Transverse colon (tissue), 3 donors: ENCODE measurements around the gene GABBR2.

Source experiments
- CTCF ChIP-seq, 5 experiments: fragments of 200-600 bp in 3 of 5; fragments of 450-650 bp in 2 of 5; sonication (generic) in 3 of 5; IDR thresholded peaks; 1 replicate in 2 of 5; 2 replicates in 3 of 5; pipeline ENCODE4 v1.5.1; 2016 to 2017; ENCODE audit warnings: antibody characterized with exemption in 5 of 5, inconsistent platforms in 3 of 5, mild to moderate bottlenecking in 2 of 5, moderate library complexity in 1 of 5
- EP300 ChIP-seq: sonication (generic); formaldehyde crosslinking; IDR thresholded peaks from one replicate; pipeline ENCODE4 v1.6.1; 2017; ENCODE audit warnings: antibody characterized with exemption, low read depth

DNA sequence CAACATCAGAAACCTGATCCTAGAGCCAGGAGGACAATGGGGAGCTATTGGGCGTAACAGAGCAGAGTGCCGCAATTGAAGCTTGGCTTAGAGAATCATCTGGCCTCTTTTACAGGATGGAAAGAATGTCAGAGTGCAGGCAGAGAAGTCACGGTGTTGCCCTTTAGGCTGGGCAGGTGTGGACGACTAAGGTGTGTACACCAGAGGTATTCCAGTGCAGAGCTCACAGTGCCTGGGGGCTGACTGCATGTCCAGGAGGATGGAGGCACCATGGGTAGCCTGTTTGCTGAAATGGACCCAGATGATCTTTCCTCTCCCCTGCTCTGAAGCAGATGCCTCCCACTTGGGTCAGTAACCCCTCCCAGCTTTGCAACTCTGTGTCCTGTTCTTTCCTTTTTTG, 404.4 kb downstream of the GABBR2 start:
- TF ChIP-seq CTCF (IDR thresholded peaks at IDR 0.05) (no peak), EP300 (no peak)
